Mesenchymal stem cell (in vitro differentiated cells and primary cell): ENCODE results near the gene AGPAT2.

Source experiments
- DNase-seq: peaks from one replicate; pipeline ENCODE4 v3.0.0-alpha.2; 2013
- H2AFZ ChIP-seq: one replicate; pipeline ENCODE4 v1.6.1; 2013; ENCODE audit warnings: low read depth, mild to moderate bottlenecking, control low read depth, inconsistent platforms, low read length, moderate library complexity
- H2AK5ac ChIP-seq: 2 replicates; pipeline ENCODE4 v1.6.1; 2013; ENCODE audit warnings: low read length, moderate library complexity, mild to moderate bottlenecking, inconsistent platforms; ENCODE audit not compliant: severe bottlenecking
- H2BK120ac ChIP-seq: one replicate; pipeline ENCODE4 v1.6.1; 2013; ENCODE audit warnings: low read depth, mild to moderate bottlenecking, inconsistent platforms, low read length, moderate library complexity
- H2BK12ac ChIP-seq, 2 experiments: one replicate each; pipeline ENCODE4 v1.6.1; 2013; ENCODE audit warnings: inconsistent platforms in 2 of 2, low read length in 2 of 2, mild to moderate bottlenecking in 2 of 2, moderate library complexity in 2 of 2, control low read depth in 1 of 2
- H2BK15ac ChIP-seq: one replicate; pipeline ENCODE4 v1.6.1; 2013; ENCODE audit warnings: mild to moderate bottlenecking, low read depth, inconsistent platforms; ENCODE audit not compliant: poor library complexity, severe bottlenecking
- H2BK5ac ChIP-seq: 2 replicates; pipeline ENCODE4 v1.6.1; 2013; ENCODE audit warnings: low read depth, mild to moderate bottlenecking, low read length, control low read depth, inconsistent platforms; ENCODE audit not compliant: poor library complexity, severe bottlenecking
- H3K14ac ChIP-seq, 2 experiments: one replicate each; pipeline ENCODE4 v1.6.1; 2013; ENCODE audit warnings: inconsistent platforms in 2 of 2, low read length in 2 of 2, control low read depth in 1 of 2, mild to moderate bottlenecking in 1 of 2, moderate library complexity in 1 of 2
- H3K18ac ChIP-seq, 2 experiments: one replicate each; pipeline ENCODE4 v1.6.1; 2013; ENCODE audit warnings: inconsistent platforms in 2 of 2, low read length in 2 of 2, control low read depth in 1 of 2, low read depth in 1 of 2, mild to moderate bottlenecking in 1 of 2
- H3K23ac ChIP-seq, 2 experiments: one replicate each; pipeline ENCODE4 v1.6.1; 2013; ENCODE audit warnings: inconsistent platforms in 2 of 2, low read length in 2 of 2, mild to moderate bottlenecking in 2 of 2, moderate library complexity in 2 of 2, control low read depth in 1 of 2
- H3K27ac ChIP-seq: 2 replicates; pipeline ENCODE4 v1.5.1; 2013; ENCODE audit warnings: mild to moderate bottlenecking, moderate library complexity, low read length, control low read depth, inconsistent platforms; ENCODE audit not compliant: poor library complexity, severe bottlenecking
- H3K27me3 ChIP-seq, 2 experiments: 2 replicates each; pipeline versions ENCODE4 v1.6.1 to v1.7.0; 2013; ENCODE audit warnings: low read length in 2 of 2, mild to moderate bottlenecking in 2 of 2, moderate library complexity in 2 of 2, control low read depth in 1 of 2, inconsistent platforms in 1 of 2; ENCODE audit not compliant: control insufficient read depth in 1 of 2, insufficient read depth in 1 of 2
- H3K36me3 ChIP-seq, 2 experiments: 2 replicates each; pipeline versions ENCODE4 v1.6.1 to v1.7.0; 2013; ENCODE audit warnings: low read length in 2 of 2, control low read depth in 1 of 2, inconsistent platforms in 1 of 2, low read depth in 1 of 2, mild to moderate bottlenecking in 1 of 2; ENCODE audit not compliant: insufficient read depth in 2 of 2, control insufficient read depth in 1 of 2
- H3K4ac ChIP-seq, 2 experiments: one replicate each; pipeline ENCODE4 v1.6.1; 2013; ENCODE audit warnings: inconsistent platforms in 2 of 2, low read length in 2 of 2, mild to moderate bottlenecking in 2 of 2, moderate library complexity in 2 of 2, control low read depth in 1 of 2, low read depth in 1 of 2
- H3K4me1 ChIP-seq: 2 replicates; pipeline ENCODE4 v1.6.1; 2013; ENCODE audit warnings: low read depth, low read length, control low read depth; ENCODE audit not compliant: control insufficient read depth, insufficient read depth
- H3K4me2 ChIP-seq: 2 replicates; pipeline ENCODE4 v1.6.1; 2013; ENCODE audit warnings: low read length, mild to moderate bottlenecking, inconsistent platforms; ENCODE audit not compliant: poor library complexity, severe bottlenecking
- H3K4me3 ChIP-seq, 2 experiments: 2 replicates each; pipeline versions ENCODE4 v1.5.1 to v1.7.0; 2013; ENCODE audit warnings: low read length in 2 of 2, mild to moderate bottlenecking in 2 of 2, control low read depth in 1 of 2, low read depth in 1 of 2; ENCODE audit not compliant: insufficient read depth in 1 of 2
- H3K79me1 ChIP-seq: replicated peaks from 2 replicates; pipeline ENCODE4 v1.6.1; 2013; ENCODE audit warnings: mild to moderate bottlenecking, control low read depth, low read length, inconsistent platforms; ENCODE audit not compliant: poor library complexity, severe bottlenecking
- H3K9ac ChIP-seq: 2 replicates; pipeline ENCODE4 v1.7.0; 2013; ENCODE audit warnings: mild to moderate bottlenecking, low read length, moderate library complexity
- H3K9me3 ChIP-seq: 2 replicates; pipeline ENCODE4 v1.7.0; 2013; ENCODE audit warnings: mild to moderate bottlenecking, low read length; ENCODE audit not compliant: control insufficient read depth
- H4K8ac ChIP-seq: one replicate; pipeline ENCODE4 v1.6.1; 2013; ENCODE audit warnings: inconsistent platforms, mild to moderate bottlenecking, low read length, moderate library complexity
- H4K91ac ChIP-seq: one replicate; pipeline ENCODE4 v1.6.1; 2013; ENCODE audit warnings: mild to moderate bottlenecking, low read length, inconsistent platforms
- WGBS: methylation state at CpG from one replicate; pipeline ENCODE4 v1.1.7; 2013; ENCODE audit warnings: mixed read lengths; 5-methylcytosine and 5-hydroxymethylcytosine counted together

AGPAT2 gene

GRCh38 chr9:136714893-136715274, 27.6 kb upstream of the AGPAT2 start:
- H3K9ac ChIP-seq, result no peak overlapping the region
- H2BK5ac ChIP-seq, result no peak overlapping the region
- DNase-seq, result no peak
- H3K4ac ChIP-seq, result no peak overlapping the region
- H3K27ac ChIP-seq, result no peak overlapping the region
- H2AFZ ChIP-seq, result no peak overlapping the region
- no peak overlapping the region for H4K91ac ChIP-seq
- H3K4me3 ChIP-seq, result no peak overlapping the region
- H3K9me3 ChIP-seq, result no peaks in the 10 kb centered on the region
- peaks cover 32% of the 10 kb centered on the region for H3K4me1 ChIP-seq
- no peak overlapping the region for H3K4me2 ChIP-seq
- no peak overlapping the region for H2AK5ac ChIP-seq
- no peak overlapping the region for H3K14ac ChIP-seq
- no peak overlapping the region for H3K18ac ChIP-seq
- peaks cover 3% of the 10 kb centered on the region for H3K79me1 ChIP-seq
- H3K23ac ChIP-seq, result no peak overlapping the region
- no peak overlapping the region for H2BK15ac ChIP-seq
- no peak overlapping the region for H4K8ac ChIP-seq
- H2BK120ac ChIP-seq, result no peak overlapping the region
- peaks cover 4 to 37% of the 10 kb centered on the region in 2 experiments for H3K27me3 ChIP-seq
- H2BK12ac ChIP-seq, result no peak overlapping the region
- WGBS, result 80% methylated on average over 8 of the region's 8 CpGs
- H3K36me3 ChIP-seq, result peaks cover 0 to 6% of the 10 kb centered on the region in 2 experiments

- Histone ChIP-seq H3K9ac (no peak overlapping the region), H3K4ac (no peak overlapping the region), H3K79me1 (peaks cover 3% of the 10 kb centered on the region), H3K4me2 (no peak overlapping the region), H2AK5ac (no peak overlapping the region), H4K91ac (no peak overlapping the region), H2BK15ac (no peak overlapping the region), H3K36me3 (peaks cover 0 to 6% of the 10 kb centered on the region in 2 experiments), H3K27me3 (peaks cover 4 to 41% of the 10 kb centered on the region in 2 experiments), H3K23ac (no peak overlapping the region), H3K4me1 (peaks cover 29% of the 10 kb centered on the region), H2BK5ac (no peak overlapping the region), H2AFZ (no peak overlapping the region), H3K9me3 (no peaks in the 10 kb centered on the region), H2BK12ac (no peak overlapping the region), H3K14ac (no peak overlapping the region), H3K4me3 (no peak overlapping the region), H2BK120ac (no peak overlapping the region), H4K8ac (no peak overlapping the region), H3K27ac (no peak overlapping the region), H3K18ac (no peak overlapping the region)
- DNase-seq, result no peak
- 89% methylated on average over 17 of the region's 17 CpGs for WGBS
Measured at GRCh38 chr9:136714096-136714892, 27.0 kb upstream of the AGPAT2 start.

DNA sequence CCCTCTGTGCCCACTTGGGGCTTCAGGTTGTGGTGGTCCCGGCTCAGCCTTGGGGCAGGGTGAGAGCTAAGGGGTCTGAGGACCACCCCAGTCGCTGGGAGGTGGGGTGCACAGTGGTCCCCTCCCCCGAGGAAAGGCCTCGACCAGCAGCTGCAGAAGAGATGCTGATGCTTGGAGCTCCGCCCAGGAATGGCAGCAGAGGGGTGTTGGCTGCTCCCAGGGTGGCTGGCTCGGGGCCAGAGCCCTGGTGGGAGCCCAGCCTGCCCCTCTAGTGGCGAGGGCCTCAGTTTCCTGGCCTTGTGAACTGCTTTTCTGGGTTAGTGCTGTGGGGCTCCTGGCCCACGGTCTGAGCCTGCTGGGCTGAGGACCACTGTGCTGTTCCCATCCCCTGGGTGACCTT, 26.3 kb upstream of the AGPAT2 start:
- Histone ChIP-seq H2BK120ac (no peak overlapping the region), H2AK5ac (no peak overlapping the region), H3K23ac (no peak overlapping the region), H3K14ac (no peak overlapping the region), H3K4me3 (no peak overlapping the region), H3K9me3 (no peaks in the 10 kb centered on the region), H3K79me1 (peaks cover 3% of the 10 kb centered on the region), H2AFZ (no peak overlapping the region), H3K27ac (no peak overlapping the region), H3K4ac (no peak overlapping the region), H4K91ac (no peak overlapping the region), H3K27me3 (peaks cover 4 to 42% of the 10 kb centered on the region in 2 experiments), H2BK15ac (no peak overlapping the region), H3K4me1 (peaks cover 23% of the 10 kb centered on the region), H3K36me3 (peaks cover 0 to 6% of the 10 kb centered on the region in 2 experiments), H3K18ac (no peak overlapping the region), H3K4me2 (peak overlapping the region; percentile 77), H2BK12ac (no peak overlapping the region), H2BK5ac (no peak overlapping the region), H3K9ac (no peak overlapping the region), H4K8ac (peak overlapping the region; percentile 8)
- 81% methylated on average over 8 of the region's 8 CpGs for WGBS
- DNase-seq, result no peak

- no peaks in the 10 kb centered on the region for H3K9me3 ChIP-seq
- peak overlapping the region; percentile 28 for H4K91ac ChIP-seq
- H2BK5ac ChIP-seq, result no peak overlapping the region
- 11% methylated on average over 48 of the region's 56 CpGs for WGBS
- peaks cover 23% of the 10 kb centered on the region for H3K4me1 ChIP-seq
- H2AK5ac ChIP-seq, result no peak overlapping the region
- H3K9ac ChIP-seq, result no peak overlapping the region
- H3K23ac ChIP-seq, result peak overlapping the region in 1 of 2 experiments; percentile 87
- peak overlapping the region; percentile 35 for H3K4ac ChIP-seq
- no peak overlapping the region for H2BK12ac ChIP-seq
- no peak for DNase-seq
- peak overlapping the region; percentile 77 for H3K4me2 ChIP-seq
- no peak overlapping the region for H2BK120ac ChIP-seq
- peak overlapping the region; percentile 71 for H4K8ac ChIP-seq
- peak overlapping the region; percentile 57 for H2BK15ac ChIP-seq
- no peak overlapping the region for H3K27ac ChIP-seq
- H3K79me1 ChIP-seq, result peaks cover 3% of the 10 kb centered on the region
- H3K27me3 ChIP-seq, result peaks cover 4 to 43% of the 10 kb centered on the region in 2 experiments
- peak overlapping the region; percentile 23 for H2AFZ ChIP-seq
- H3K14ac ChIP-seq, result no peak overlapping the region
- H3K18ac ChIP-seq, result peak overlapping the region in 1 of 2 experiments; percentile 14
- peak overlapping the region in 1 of 2 experiments; percentile 66 for H3K4me3 ChIP-seq
- peaks cover 0 to 6% of the 10 kb centered on the region in 2 experiments for H3K36me3 ChIP-seq
Measured at GRCh38 chr9:136712690-136713544, 25.7 kb upstream of the AGPAT2 start.
